GM19468 (cell line): Measurements from ENCODE around the gene MAPKAPK3.

ENCODE experiments used
- ATAC-seq: cut with Tn5 transposase; IDR thresholded peaks from one replicate; pipeline ENCODE4 v1.9.1; 2021; ENCODE audit warnings: mild to moderate bottlenecking, moderate library complexity, moderate number of reproducible peaks; ENCODE audit not compliant: unreplicated experiment; ENCODE audit errors: extremely low read depth

MAPKAPK3 gene

GRCh38 chr3:50624634-50625033, 7.7 kb downstream of the MAPKAPK3 start:
- no peak for ATAC-seq

DNA sequence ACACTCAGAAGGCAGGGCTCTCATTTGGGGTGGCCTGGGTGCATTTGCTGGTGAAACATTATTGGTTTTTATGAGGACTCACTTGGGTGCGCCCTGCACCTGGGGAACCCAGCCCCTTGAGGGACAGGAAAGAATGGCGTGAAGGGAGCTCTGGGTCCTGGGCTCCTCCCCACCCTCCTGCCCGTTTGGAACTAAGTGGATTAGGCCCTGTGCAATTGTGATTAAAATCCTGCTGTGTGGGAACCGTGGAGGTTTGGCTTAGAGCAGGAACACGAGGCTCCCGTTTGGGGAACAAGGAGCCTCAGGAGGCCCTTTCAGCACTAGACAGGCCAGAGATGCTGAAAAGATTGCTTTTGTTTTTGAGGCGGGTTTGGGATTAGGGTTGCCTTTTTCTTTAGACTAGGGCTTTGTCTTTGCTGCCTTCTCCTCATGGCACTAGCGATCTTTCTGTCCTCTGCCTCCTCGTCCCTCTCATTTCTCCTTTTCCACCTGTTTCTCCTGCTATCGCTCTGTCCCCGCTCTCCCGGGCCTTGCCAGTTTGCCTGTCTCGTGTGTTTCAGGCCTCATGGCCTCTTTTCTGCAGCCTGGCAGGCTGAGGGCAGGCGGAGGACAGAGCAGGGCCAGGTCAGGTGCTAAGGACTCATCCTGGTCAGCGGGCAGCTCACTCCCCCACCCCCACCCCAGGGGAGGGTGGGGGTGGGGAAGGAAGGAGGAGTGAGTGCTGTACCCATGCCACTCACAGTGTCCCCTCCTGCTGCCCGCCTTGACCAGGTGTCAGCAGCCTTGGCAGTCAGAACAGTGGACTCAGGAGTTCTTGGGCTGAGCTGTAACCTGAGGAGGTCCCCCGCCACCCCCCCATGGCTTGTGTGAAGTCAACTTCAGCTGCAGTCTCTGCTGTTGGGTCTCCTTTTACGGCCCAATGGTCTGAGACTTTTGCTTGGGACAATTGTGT, 8.6 kb downstream of the MAPKAPK3 start:
- no peak for ATAC-seq

DNA sequence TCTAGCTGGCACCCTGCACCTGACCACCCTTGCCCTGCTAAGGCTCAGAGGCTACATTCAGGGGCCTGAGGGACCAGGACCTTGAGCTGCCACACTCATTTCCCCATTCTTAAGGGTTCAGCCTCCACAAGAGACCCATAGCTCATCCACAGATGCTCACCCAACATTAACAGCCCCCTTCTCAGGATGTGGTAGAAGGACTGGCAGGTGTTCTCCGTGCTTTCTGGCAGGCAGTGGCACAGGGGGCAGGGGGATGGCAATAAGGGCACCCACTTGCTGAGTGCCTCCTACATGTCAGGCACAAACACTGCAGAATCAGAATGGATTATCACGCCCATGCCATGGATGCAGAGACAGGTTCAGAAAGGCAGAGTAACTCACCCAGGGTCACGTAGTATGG, 9.4 kb downstream of the MAPKAPK3 start:
- no peak for ATAC-seq

- no peak for ATAC-seq
Observed at GRCh38 chr3:50627407-50628051, 10.6 kb downstream of the MAPKAPK3 start.

- no peak for ATAC-seq
Observed at GRCh38 chr3:50628601-50629000, 11.7 kb downstream of the MAPKAPK3 start.

DNA sequence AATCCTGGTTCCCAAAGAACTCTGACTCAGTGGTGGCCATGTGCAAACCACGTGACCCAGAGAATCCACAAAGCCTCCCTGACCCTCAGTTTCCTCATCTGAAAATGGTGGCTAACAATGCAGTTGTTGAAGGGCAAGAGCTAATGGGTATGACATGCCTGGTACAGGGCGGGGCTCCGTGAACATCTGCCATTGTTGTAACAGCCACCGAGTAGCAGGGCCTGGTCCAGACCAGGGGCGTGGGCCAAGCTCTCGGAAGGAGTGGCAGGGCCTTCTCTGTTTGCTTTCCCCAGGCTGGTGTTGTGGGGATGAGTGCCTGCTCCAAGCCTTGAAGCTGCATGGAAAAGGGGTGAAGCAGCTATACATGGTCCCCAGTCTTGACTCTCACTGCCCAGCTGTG, 13.4 kb downstream of the MAPKAPK3 start:
- ATAC-seq, result no peak

- no peak for ATAC-seq
Observed at GRCh38 chr3:50630877-50631276, 13.9 kb downstream of the MAPKAPK3 start.

DNA sequence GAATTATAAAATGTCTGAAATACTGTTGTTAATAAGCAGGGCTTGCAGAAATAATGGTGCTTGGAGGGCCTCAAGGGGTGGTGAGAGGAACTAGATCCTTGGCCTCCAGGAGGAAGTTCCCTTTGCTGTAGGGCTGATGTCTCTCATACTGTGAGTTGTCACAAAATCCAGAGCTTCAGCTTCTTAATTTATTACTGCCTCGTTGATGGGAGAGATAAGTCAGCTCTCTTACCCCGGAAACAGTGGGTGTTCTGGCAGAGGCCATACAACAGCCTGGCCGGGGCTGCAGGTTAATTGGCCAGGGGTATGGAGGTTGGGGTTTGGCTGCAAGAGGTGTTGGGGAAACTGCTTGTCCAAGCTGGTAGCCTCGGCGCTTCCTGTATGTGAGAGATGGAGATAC, 15.5 kb downstream of the MAPKAPK3 start:
- no peak for ATAC-seq

GRCh38 chr3:50633230-50633790, 16.4 kb downstream of the MAPKAPK3 start:
- ATAC-seq, result no peak

DNA sequence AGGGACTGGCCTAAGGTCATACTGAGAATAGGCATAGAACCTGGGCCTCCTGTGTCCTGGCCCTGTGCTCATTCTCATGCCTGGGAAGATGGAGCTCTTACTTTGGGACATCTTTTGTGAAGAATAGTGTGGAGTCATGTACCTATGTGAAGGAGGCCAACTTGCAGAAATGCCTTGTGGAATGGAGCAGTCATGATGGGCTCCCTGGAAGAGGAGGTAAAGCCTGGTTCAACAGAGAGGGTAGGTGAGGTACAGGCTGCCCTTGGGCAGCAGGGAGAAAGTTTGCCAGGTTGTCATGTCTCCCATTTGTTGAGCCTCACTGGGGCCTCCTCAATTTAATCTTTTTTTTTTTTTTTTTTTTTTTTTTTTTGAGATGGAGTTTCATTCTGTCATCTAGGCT, 18.1 kb downstream of the MAPKAPK3 start:
- no peak for ATAC-seq

GRCh38 chr3:50637011-50637410, 20.1 kb downstream of the MAPKAPK3 start:
- no peak for ATAC-seq

DNA sequence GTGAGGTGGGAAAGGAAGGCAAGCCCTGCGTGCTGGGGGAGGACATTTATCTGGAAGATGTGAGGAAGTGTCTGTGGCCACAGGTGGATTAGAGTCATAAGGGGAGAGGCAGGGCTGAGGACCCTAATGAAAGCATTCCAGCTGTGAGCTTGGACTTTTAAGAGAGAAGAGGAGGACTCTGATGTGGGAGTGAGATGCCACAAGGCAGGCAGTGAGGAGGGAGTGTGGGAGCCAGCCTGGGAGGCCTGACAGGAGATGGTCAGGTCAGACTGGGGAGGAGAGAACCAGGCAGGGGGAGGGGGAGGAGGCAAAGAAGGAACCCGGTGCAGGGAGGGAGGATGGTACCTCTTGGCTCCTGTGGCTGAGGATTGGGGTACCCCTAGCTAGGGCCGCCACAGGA, 21.0 kb downstream of the MAPKAPK3 start:
- ATAC-seq, result no peak

DNA sequence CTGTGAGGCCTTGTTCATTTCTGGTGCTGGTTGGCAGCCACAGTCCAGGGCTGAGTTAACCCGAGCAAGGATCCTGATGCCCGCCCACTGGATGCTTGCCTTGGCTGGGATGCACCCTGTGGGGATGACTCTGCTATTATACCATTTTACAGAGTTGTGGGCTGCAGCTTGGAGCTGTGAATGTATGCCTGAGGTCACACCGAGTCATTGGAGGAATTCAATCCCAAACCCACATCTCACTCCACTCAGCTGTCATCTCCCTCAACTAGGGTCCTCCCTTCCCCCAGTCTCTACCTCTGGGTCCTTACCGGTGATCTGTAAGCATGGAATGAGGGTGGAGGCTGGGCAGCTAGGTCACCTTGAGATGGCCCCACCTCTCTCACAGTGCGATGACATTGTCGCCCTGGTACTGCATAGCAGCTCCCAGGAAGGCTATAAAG, 22.1 kb downstream of the MAPKAPK3 start:
- ATAC-seq, result no peak

GRCh38 chr3:50642382-50642781, 25.4 kb downstream of the MAPKAPK3 start:
- ATAC-seq, result no peak

DNA sequence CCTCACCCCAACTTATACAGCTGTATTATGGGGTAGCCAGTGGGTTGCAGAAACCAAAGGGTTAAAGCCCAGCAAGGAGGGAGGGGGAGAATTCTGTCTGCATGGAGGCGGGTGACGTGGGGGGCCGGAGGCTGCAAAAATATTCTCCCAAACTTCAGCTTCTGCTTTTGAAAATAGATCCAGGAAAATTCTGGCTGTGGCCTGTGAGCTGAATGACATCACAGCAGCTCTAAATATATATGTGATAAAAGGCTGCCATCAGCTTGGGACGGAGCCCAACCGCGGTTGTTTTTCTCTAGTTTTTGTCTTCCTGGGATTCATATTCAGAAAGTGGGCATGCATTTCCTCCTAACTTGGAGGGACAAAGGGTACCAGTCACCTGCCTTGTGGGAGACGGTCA, 27.6 kb downstream of the MAPKAPK3 start:
- no peak for ATAC-seq

- ATAC-seq, result no peak
Observed at GRCh38 chr3:50645378-50645777, 28.4 kb downstream of the MAPKAPK3 start.

DNA sequence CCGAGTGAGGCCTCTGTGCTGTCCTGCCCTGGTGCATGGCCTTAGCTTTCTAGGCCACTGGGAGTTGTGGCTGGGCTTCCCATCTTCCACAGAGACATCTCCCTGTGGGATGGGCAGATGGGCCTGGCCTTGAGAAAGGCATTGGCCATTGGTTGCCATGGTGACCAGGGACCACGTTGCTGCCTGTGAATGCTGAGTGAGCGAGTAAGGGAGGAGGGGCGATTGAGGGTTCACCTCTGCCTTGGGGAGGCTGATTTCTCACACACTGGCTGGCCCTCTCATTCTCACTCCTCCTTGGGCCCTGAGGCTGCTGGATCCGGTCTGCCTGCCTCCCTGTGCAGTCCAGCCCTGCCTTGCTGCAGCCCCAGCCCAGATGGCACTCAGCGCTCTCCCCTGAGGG, 31.4 kb downstream of the MAPKAPK3 start:
- no peak for ATAC-seq

- no peak for ATAC-seq
Observed at GRCh38 chr3:50648944-50649343, 32.0 kb downstream of the MAPKAPK3 start.

DNA sequence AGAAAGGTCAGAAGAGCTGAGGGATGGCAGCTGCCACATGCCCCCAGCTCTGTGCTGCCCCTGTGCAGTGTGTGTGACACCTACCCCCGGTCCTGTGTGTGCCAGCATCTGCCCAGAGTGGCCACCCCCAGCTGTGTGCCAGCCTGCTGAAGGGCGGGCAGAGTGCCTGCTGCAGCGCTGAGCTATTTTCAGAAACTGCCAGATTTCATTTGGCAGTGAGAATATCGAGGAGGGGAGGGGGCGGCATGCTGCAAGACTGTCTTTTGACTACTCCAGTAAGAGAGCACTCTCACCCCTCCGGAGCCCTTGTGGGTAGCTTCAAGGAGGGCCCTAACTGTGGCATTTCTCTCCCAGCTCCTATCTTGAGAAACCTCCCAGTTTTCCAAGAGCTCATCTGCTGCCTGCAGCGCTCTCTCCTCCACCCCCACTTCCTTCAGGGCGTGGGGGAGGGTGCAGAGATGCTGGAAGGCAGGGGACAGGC, 32.5 kb downstream of the MAPKAPK3 start:
- ATAC-seq, result no peak

GRCh38 chr3:50650018-50650417, 33.1 kb downstream of the MAPKAPK3 start:
- no peak for ATAC-seq

GRCh38 chr3:50651445-50651844, 34.5 kb downstream of the MAPKAPK3 start:
- no peak for ATAC-seq
